Astrocyte (in vitro differentiated cells and primary cell): ENCODE measurements around the gene AIF1. TPM values are rescaled to one million over a fixed set of nuclear protein-coding genes. Genes with fewer than 3 reads are reported as not detected.

ENCODE experiments used
- DNase-seq: peaks from one replicate; pipeline ENCODE4 v3.0.0-alpha.2; 2010; ENCODE audit warnings: low read depth
- FAIRE-seq: peaks from 2 replicates; lab custom pipeline; 2011; peaks lifted over from hg19 to GRCh38; lab: Jason Lieb, UNC
- H2AFZ ChIP-seq: 2 replicates; pipeline ENCODE4 v1.6.0; 2012; ENCODE audit warnings: low read depth, low read length, inconsistent platforms
- H3K27ac ChIP-seq: 2 replicates; pipeline ENCODE4 v1.5.1; 2011; ENCODE audit warnings: low read depth, low read length, inconsistent platforms
- H3K27me3 ChIP-seq: 2 replicates; pipeline ENCODE4 v1.6.0; 2011; ENCODE audit warnings: low read length, inconsistent platforms; ENCODE audit not compliant: insufficient read depth
- H3K36me3 ChIP-seq: 2 replicates; pipeline ENCODE4 v1.5.1; 2011; ENCODE audit warnings: low read length, inconsistent platforms; ENCODE audit not compliant: insufficient read depth
- H3K4me1 ChIP-seq: 2 replicates; pipeline ENCODE4 v1.5.1; 2011; ENCODE audit warnings: low read length, inconsistent platforms; ENCODE audit not compliant: insufficient read depth
- H3K4me2 ChIP-seq: 2 replicates; pipeline ENCODE4 v1.6.0; 2012; ENCODE audit warnings: low read length, inconsistent platforms
- H3K4me3 ChIP-seq: 2 replicates; pipeline ENCODE4 v1.5.1; 2011; ENCODE audit warnings: low read depth, mild to moderate bottlenecking, low read length, inconsistent platforms; ENCODE audit not compliant: insufficient read depth
- H3K79me2 ChIP-seq: 2 replicates; pipeline ENCODE4 v1.6.0; 2012; ENCODE audit warnings: mild to moderate bottlenecking, low read length, inconsistent platforms; ENCODE audit not compliant: insufficient read depth
- H3K9ac ChIP-seq: 2 replicates; pipeline ENCODE4 v1.6.0; 2012; ENCODE audit warnings: mild to moderate bottlenecking, low read length, inconsistent platforms
- H3K9me3 ChIP-seq: 2 replicates; pipeline ENCODE4 v1.5.1; 2012; ENCODE audit warnings: low read depth, mild to moderate bottlenecking, low read length, inconsistent platforms; ENCODE audit not compliant: insufficient read depth
- H4K20me1 ChIP-seq: 2 replicates; pipeline ENCODE4 v1.6.0; 2012; ENCODE audit warnings: low read length, inconsistent platforms; ENCODE audit not compliant: insufficient read depth
- H3K27ac Mint-ChIP-seq: one replicate; pipeline ENCODE4 v1.8.0; 2021; ENCODE audit warnings: mild to moderate bottlenecking, mixed read lengths; ENCODE audit not compliant: unreplicated experiment
- H3K27me3 Mint-ChIP-seq: one replicate; pipeline ENCODE4 v1.8.0; 2021; ENCODE audit warnings: low read depth, mixed read lengths; ENCODE audit not compliant: unreplicated experiment
- H3K36me3 Mint-ChIP-seq: one replicate; pipeline ENCODE4 v1.8.0; 2021; ENCODE audit warnings: low read depth, mixed read lengths; ENCODE audit not compliant: unreplicated experiment
- H3K4me1 Mint-ChIP-seq: one replicate; pipeline ENCODE4 v1.8.0; 2021; ENCODE audit warnings: low read depth, mixed read lengths; ENCODE audit not compliant: unreplicated experiment
- H3K4me3 Mint-ChIP-seq: one replicate; pipeline ENCODE4 v1.8.0; 2021; ENCODE audit warnings: mild to moderate bottlenecking, moderate library complexity, mixed read lengths; ENCODE audit not compliant: unreplicated experiment
- H3K9me3 Mint-ChIP-seq: one replicate; pipeline ENCODE4 v1.8.0; 2021; ENCODE audit warnings: mild to moderate bottlenecking, mixed read lengths; ENCODE audit not compliant: unreplicated experiment
- CTCF ChIP-seq: IDR thresholded peaks from 2 replicates; pipeline ENCODE4 v1.5.1; 2011; ENCODE audit warnings: low read depth, mild to moderate bottlenecking, inconsistent platforms, low read length, moderate library complexity; ENCODE audit not compliant: insufficient read depth
- EZH2 ChIP-seq: IDR thresholded peaks from 2 replicates; pipeline ENCODE4 v1.6.1; 2012; ENCODE audit warnings: mild to moderate bottlenecking, low read length, inconsistent platforms; ENCODE audit not compliant: insufficient read depth
- total RNA-seq: library from RNA; stranded (reverse); gene quantifications from 2 replicates; pipeline ENCODE4 v1.2.1, GENCODE V29; 2021

Gene AIF1
- total RNA-seq, 1 donor from 2014 or later: not detected

- DNase-seq (no peak), FAIRE-seq (no peak)
- peak overlapping the region; percentile 94 for H3K4me2 ChIP-seq
- peaks cover 57% of the 10 kb centered on the region for H4K20me1 ChIP-seq
- peaks cover 27% of the 10 kb centered on the region for H3K36me3 Mint-ChIP-seq
- no peaks in the 10 kb centered on the region for H3K9me3 Mint-ChIP-seq
- peak overlapping the region; percentile 97 for H3K4me3 Mint-ChIP-seq
- no peak overlapping the region for H2AFZ ChIP-seq
- no peaks in the 10 kb centered on the region for H3K27me3 ChIP-seq
- H3K79me2 ChIP-seq: peaks cover 63% of the 10 kb centered on the region
- H3K9me3 ChIP-seq: no peaks in the 10 kb centered on the region
- no peak for TF ChIP-seq EZH2
- no peak for TF ChIP-seq CTCF
- H3K27ac Mint-ChIP-seq: peak overlapping the region; percentile 97
- peaks cover 9% of the 10 kb centered on the region for H3K4me1 Mint-ChIP-seq
- H3K27me3 Mint-ChIP-seq: no peaks in the 10 kb centered on the region
- H3K9ac ChIP-seq: peak overlapping the region; percentile 93
- H3K4me1 ChIP-seq: peaks cover 12% of the 10 kb centered on the region
- H3K4me3 ChIP-seq: peak overlapping the region; percentile 77
- peak overlapping the region; percentile 93 for H3K27ac ChIP-seq
- peaks cover 32% of the 10 kb centered on the region for H3K36me3 ChIP-seq
Observed at GRCh38 chr6:31621991-31622390, 7.0 kb downstream of the AIF1 start.

GRCh38 chr6:31622684-31623091 is 7.7 kb downstream of the AIF1 start:
- Histone ChIP-seq H3K27ac (no peak overlapping the region), H3K79me2 (peaks cover 70% of the 10 kb centered on the region), H3K9ac (peak overlapping the region; percentile 93), H2AFZ (no peak overlapping the region), H3K9me3 (no peaks in the 10 kb centered on the region), H3K36me3 (peaks cover 38% of the 10 kb centered on the region), H4K20me1 (peaks cover 64% of the 10 kb centered on the region), H3K4me2 (peak overlapping the region; percentile 94), H3K4me3 (peak overlapping the region; percentile 77), H3K27me3 (no peaks in the 10 kb centered on the region), H3K4me1 (peaks cover 12% of the 10 kb centered on the region)
- FAIRE-seq: no peak
- Mint-ChIP-seq H3K4me3 (peak overlapping the region; percentile 97), H3K27me3 (no peaks in the 10 kb centered on the region), H3K36me3 (peaks cover 33% of the 10 kb centered on the region), H3K27ac (peak overlapping the region; percentile 97), H3K9me3 (no peaks in the 10 kb centered on the region), H3K4me1 (peaks cover 9% of the 10 kb centered on the region)
- TF ChIP-seq EZH2: no peak
- TF ChIP-seq CTCF: no peak
- DNase-seq: no peak

GRCh38 chr6:31624070-31624469 is 9.0 kb downstream of the AIF1 start:
- peaks cover 9% of the 10 kb centered on the region for H3K4me1 Mint-ChIP-seq
- H3K4me3 Mint-ChIP-seq: peak overlapping the region; percentile 45
- peaks cover 12% of the 10 kb centered on the region for H3K4me1 ChIP-seq
- H3K36me3 Mint-ChIP-seq: peaks cover 38% of the 10 kb centered on the region
- no peak overlapping the region for H3K4me3 ChIP-seq
- no peaks in the 10 kb centered on the region for H3K9me3 Mint-ChIP-seq
- no peak overlapping the region for H3K4me2 ChIP-seq
- no peak overlapping the region for H2AFZ ChIP-seq
- H3K27ac Mint-ChIP-seq: no peak overlapping the region
- H3K27me3 ChIP-seq: no peaks in the 10 kb centered on the region
- no peak for TF ChIP-seq CTCF
- TF ChIP-seq EZH2: no peak
- no peak overlapping the region for H3K27ac ChIP-seq
- FAIRE-seq (no peak), DNase-seq (no peak)
- no peak overlapping the region for H3K9ac ChIP-seq
- H3K36me3 ChIP-seq: peaks cover 50% of the 10 kb centered on the region
- H3K9me3 ChIP-seq: no peaks in the 10 kb centered on the region
- no peaks in the 10 kb centered on the region for H3K27me3 Mint-ChIP-seq
- peaks cover 78% of the 10 kb centered on the region for H4K20me1 ChIP-seq
- H3K79me2 ChIP-seq: peaks cover 84% of the 10 kb centered on the region
